CD4-positive, alpha-beta T cell treated with Interferon alpha-2 for 1 hour (primary cell): ENCODE results near the gene TLR1.
"Not testable (repeated sequence)": the region's sequence is repeated elsewhere in the genome, so short reads cannot be mapped to it uniquely, and the experiment has no call there.

Experiments
- DNase-seq, 2 donors: peaks; one replicate each; pipeline ENCODE4 v3.0.0-alpha.2; 2020 to 2022

The TLR1 gene

DNA sequence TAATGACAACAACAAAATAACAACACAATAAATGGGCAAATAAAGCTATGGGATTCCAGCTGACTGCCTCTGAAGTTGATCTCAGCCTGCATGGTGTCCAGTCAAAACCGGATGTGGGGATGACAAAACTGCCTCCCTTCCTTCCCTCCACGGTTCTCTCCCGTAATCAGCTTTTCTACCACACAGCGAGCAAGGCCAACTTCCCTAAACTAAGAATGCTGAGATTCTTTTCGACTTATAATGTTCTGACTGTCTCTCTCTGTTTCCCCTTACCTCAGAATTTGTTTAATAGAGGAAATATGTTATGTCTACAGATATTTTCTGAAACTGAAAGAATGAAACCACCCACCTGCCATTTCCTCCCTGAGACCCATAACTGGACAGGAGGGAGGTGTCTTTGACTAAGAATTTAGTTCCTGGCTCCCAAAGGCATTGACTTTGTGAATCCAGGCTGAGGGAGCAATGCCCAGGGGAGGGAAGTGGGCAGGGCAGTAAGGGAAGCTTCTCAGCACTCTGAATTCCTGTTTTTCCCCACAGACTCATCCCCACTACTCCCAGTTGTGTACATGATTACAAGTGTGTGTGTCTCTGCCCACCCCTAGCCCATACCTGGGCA is 1.0 kb upstream of the TLR1 start:
- peak; percentile 38 to 55 for DNase-seq

DNA sequence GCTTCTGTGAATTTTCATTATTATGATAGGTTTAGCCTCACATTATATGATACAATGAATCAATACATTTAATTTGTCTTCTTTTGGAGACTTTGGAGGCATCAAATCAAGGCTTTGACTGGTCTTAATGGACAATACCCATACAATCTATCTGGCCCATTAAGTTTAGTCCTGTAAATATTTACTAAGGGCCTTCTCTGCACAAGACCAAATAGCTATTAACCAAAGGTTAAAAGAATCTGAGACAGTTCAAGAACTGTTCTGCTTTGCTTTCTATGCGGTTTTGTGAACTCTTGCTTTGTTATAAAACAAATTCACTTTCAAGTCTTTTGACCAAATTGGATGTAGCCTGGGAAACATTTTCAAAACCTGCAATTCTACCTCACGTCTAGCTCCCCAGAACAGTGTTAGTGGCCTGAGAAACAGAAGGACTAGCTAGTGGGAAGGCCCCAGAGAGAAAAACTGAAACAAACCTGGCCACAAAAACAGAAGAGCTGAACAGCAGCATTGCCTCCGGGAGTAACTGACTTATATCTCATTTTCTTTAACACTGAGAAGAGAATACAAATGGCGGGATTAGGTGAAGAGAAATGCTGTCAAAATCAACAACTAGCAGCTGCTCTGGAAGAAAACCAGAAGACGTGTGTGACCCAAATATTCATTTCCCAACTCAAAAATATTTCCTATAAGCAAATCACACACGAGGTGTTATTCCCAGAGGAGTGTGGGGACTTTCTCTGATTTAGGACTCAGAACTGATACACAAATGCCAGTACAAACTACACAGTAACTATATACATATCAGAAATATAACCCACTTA is 548 bp downstream of the TLR1 start:
- DNase-seq = peak; percentile 23 to 24

- DNase-seq = no peak
These were observed 1.8 kb downstream of the TLR1 start for GRCh38 chr4:38802561-38803355.

DNA sequence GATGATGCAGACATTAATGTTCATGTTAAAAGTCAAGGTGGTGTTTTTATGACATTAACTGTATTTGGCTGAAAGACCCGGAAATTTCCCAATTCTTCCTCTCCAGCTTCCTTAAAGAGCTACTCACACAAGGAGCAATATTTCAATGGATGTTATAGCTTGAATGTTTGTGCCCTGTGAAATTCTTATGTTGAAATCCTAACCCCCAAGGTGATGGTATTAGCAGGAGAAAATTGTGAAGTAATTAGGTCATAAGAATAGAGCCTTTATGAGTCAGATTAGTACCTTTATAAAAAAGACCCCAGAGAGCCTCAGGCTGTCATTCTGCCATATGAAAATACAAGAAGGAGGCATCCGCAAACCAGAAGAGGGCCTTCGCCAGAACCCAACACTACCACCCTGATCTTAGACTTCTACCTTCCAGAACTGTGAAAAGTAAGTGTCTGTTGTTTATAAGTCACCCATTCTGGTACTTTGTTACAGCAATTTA is 3.6 kb downstream of the TLR1 start:
- DNase-seq = no peak

DNA sequence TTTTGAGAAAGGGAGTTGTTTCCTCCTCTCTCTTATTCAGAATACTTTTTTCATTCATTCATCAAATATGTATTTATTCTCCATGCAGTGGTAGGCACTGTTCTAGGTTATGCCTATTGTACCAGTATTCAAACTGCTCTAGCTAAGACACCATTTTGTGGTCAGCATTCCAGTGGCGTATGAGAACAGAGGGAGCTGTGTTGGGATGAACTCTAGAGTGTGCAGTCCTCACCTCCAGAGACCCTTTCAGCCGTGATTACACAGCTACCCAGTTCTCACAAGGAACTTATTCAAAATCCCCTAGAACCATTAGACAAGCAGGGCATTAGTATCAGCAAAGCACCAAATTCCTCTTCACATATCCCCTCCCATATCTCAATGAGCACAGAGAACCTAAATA is 4.2 kb downstream of the TLR1 start:
- no peak for DNase-seq

DNA sequence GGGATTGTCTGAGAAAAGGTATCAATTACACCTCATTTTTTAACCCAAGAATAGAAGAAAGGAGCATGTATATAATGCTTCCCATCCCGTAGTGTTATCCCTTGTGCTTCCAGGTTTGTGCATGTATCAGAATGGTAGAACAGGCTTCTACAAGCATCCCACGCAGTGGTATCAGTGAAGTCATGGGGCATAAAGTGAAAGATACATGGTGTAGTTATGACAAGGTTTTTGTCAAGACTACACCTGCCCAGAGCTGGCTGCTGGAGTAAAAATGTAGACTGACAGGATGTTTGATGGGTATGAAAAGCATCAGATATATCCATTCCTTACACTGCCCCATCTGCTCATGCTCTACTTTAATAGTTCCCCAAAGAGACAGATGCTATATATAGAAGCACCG is 9.5 kb downstream of the TLR1 start:
- no peak for DNase-seq

GRCh38 chr4:38794051-38794450 is 10.5 kb downstream of the TLR1 start:
- no peak for DNase-seq

DNA sequence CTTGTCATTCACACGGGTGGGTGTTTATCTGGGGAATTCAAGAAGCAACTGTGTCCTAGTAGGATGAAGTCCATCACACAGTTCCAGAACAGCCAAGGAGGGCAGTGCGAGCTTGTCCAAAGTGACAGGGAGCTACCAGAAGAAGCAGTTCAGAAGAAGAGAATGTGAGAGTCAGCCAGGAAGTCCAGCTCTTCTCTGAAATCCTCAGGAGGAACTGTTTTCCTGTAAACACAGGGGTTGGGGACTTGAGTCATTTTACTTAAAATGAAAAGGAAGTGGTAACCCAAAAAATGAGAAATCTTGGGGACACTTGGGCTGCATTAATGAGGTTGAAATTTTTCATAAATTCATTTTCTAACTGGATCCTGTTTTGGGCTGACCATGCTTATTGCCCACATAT is 13.6 kb downstream of the TLR1 start:
- DNase-seq = peak in 1 of 2 donors; percentile 39

GRCh38 chr4:38788317-38788716 is 16.3 kb downstream of the TLR1 start:
- no peak for DNase-seq

DNA sequence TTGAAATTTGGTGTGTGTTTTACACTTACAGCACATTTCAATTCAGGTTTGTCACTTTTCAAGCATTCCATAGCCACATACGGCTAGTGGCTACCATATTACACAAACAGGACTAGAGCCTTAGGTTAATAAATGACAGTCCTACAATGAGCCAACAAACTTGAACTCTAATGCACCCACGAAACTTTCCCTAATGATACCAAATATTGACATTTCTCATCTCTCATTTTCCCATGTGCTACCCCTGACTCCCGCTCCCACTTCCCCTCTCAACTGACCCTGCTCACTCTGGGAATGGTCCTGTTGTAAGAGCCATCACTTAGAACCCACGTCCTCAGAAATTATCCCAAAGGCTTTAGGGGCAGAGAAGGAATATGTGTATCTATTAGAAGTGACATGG is 16.9 kb downstream of the TLR1 start:
- no peak for DNase-seq

GRCh38 chr4:38785901-38786402 is 18.6 kb downstream of the TLR1 start:
- DNase-seq = peak in 1 of 2 donors; percentile 40

GRCh38 chr4:38785041-38785790 is 19.4 kb downstream of the TLR1 start:
- no peak for DNase-seq

GRCh38 chr4:38784141-38784540 is 20.4 kb downstream of the TLR1 start:
- no peak for DNase-seq

- no peak for DNase-seq
These were observed 21.5 kb downstream of the TLR1 start for GRCh38 chr4:38783109-38783460.

DNA sequence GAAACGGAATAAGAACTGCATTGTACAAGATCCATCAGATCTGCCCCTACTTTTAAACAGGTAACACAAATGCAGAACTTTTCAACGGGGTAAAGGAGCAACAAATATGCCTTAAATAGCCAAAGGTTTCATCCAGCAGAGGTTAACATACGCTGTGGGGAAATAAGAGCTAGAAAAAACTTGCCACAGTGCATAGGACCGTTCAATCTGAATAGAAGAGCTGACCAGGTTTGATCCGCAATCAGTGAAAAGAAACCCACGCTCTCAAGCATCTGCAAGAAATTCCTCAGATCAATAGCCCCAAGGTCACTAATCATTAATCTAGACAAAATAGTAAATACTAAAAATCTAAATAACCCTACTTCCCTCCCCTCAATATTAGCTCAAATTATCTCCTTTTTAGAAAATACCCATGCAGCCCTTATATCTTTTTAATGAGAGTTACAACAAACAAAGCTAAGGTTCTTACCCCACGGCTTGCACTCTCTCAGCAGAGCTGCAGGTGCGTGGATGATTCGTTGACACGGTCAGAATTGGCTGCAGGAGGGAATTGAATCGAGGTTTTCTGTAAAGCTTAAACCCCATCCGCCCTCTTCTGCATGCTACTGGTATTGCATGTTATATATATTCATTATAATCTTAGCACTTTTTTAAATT is 22.0 kb downstream of the TLR1 start, which contains the start of gene TLR10:
TSS of gene TLR10 (minus strand) at position 539 of the 657 bp plus-strand sequence. CDS start 7,400 bp downstream, outside the sequence.
- peak; percentile 58 to 64 for DNase-seq

DNA sequence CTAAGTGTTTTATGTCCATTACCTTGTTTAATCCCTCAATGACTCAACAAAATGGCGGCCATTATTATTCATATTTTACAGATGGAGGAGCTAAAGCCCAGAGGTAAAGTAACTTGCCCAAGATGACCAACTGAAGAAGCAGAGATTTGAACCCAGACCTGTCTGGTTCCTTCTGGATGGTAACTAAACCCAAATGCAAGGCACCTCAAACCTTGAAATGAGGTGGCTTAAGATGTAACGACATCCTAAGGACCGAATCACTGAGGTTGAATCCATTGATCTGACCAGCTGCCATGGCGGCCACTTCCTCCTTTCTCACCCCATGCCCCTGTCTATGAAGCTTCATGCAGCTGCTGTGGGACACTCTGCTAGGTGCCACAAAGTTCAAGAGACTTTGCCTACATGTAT is 22.7 kb downstream of the TLR1 start:
- DNase-seq = no peak

- no peak for DNase-seq
These were observed 23.6 kb downstream of the TLR1 start for GRCh38 chr4:38780833-38781484.

DNA sequence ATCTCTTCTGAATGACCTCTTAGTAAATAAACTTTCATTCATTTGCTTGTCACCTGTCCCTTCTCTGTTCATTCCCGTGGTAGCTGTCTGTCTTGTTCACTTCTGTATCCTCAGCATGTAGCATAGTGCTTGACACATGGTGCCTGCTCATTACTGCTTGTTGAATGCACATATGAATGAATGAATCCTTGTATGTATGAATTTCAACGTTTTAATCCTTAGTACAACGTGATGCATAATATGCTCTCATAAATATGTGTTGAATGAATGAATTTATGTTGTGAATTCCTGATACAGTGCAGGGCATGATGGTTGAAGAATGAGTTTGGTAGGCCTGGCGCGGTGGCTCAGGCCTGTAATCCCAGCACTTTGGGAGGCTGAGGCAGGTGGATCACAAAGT is 24.8 kb downstream of the TLR1 start:
- DNase-seq = no peak

- not testable (repeated sequence) for DNase-seq
These were observed 26.7 kb downstream of the TLR1 start for GRCh38 chr4:38777925-38778324.

DNA sequence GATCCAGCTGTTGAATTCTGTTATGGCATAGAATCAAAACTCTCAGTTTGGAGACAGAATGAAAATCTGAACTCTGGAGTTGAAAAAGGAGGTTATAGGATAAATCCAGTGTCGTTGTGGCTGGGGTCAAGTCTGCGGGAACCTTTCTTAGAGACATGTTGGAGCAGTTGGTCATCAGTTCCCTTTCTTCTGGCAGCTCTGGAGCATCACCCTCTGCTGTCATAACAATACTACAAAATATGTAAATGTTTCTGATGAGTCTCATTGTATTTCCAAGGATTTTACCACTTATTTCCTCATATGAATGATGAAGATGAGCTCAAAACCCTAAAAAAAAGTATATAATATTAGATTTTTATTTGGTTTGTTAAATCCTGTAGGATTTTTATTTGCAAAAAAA is 29.3 kb downstream of the TLR1 start:
- no peak for DNase-seq

DNA sequence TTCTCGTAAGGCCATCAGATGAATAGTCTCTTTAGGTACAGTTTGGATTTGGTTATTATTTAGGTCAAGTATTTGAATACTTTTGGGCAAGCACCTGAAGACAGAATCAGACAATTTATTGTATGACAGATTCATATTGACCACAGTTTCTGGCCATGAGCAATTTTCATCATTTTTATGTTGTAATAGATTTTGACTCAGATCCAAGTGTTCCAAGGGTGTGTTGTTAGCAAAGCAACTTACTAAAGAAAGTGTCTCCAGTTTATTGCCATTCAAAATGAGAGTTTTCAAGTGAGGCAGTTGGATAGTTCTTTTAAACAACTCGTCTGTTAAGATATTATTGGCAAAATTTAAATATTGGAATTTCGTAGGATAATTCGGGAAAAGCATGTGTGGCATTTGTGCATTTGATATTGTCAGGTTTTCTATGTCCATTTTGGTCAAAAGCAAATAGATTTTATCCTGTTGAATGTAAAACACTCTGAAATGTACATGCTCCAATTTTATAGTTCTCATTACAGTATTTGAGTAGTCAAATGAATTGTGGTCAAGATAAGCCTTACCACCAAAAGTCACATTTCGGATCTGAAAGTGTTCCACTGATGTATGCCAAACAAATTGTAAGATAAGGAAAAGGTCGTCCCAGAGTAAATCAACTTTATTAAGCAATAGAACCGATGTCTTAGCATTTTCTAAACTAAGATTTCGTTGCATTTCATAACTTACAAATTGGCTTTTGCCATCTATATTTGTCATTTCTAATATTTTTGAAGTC is 30.2 kb downstream of the TLR1 start:
- DNase-seq = no peak
